Testis (tissue), 2 donors: ENCODE data around the gene PCDHB2.

ENCODE experiments used
- POLR2A ChIP-seq: fragments of 450-650 bp; IDR thresholded peaks from one replicate; pipeline ENCODE4 v1.6.1; 2017; ENCODE audit warnings: antibody characterized with exemption, mild to moderate bottlenecking, moderate library complexity
- TF ChIP-seq, protein P1 (sequence below), 3 experiments: fragments of 450-650 bp in 2 of 3; fragments of 200-600 bp in 1 of 3; sonication (generic) in 1 of 3; IDR thresholded peaks; one replicate each; pipeline ENCODE4 v1.5.1; 2016 to 2019; ENCODE audit warnings: antibody characterized with exemption in 3 of 3, mild to moderate bottlenecking in 2 of 3, moderate library complexity in 1 of 3

DNA sequence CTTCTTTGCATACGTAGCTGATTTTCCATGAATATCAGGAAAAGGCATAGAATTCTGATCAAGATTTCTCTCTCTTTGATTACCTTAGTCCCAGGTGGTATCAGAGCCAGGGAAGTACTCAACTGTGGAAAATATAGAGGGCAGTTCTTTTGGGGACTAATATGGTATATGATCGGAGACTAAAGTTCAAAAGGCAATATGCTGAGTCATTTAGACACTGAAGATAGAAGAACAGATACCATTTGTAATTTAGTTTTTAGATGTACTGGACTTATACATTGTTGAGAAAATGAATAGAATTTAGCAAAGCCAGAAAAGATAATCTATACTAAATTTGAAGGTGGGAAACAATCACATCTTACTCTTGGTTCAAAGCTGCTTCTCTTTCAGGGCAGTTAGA lies 10.9 kb downstream of the PCDHB2 start:
- TF ChIP-seq POLR2A, result no peak
- TF ChIP-seq, protein P1, sequence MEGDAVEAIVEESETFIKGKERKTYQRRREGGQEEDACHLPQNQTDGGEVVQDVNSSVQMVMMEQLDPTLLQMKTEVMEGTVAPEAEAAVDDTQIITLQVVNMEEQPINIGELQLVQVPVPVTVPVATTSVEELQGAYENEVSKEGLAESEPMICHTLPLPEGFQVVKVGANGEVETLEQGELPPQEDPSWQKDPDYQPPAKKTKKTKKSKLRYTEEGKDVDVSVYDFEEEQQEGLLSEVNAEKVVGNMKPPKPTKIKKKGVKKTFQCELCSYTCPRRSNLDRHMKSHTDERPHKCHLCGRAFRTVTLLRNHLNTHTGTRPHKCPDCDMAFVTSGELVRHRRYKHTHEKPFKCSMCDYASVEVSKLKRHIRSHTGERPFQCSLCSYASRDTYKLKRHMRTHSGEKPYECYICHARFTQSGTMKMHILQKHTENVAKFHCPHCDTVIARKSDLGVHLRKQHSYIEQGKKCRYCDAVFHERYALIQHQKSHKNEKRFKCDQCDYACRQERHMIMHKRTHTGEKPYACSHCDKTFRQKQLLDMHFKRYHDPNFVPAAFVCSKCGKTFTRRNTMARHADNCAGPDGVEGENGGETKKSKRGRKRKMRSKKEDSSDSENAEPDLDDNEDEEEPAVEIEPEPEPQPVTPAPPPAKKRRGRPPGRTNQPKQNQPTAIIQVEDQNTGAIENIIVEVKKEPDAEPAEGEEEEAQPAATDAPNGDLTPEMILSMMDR (IDR thresholded peaks at IDR 0.05), result no peak
